Subcutaneous adipose tissue (tissue), 4 donors: ENCODE data around the gene PATJ. TPM values are rescaled to one million over a fixed set of nuclear protein-coding genes. Genes with fewer than 3 reads are reported as not detected.

Experiments used
- CTCF ChIP-seq: fragments of 450-650 bp; IDR thresholded peaks from one replicate; pipeline ENCODE4 v1.5.1; 2016; ENCODE audit warnings: low read depth, mild to moderate bottlenecking, control low read depth, antibody characterized with exemption, moderate library complexity
- total RNA-seq, 4 donors: library from RNA; depleted of rRNA; stranded (reverse); fragments of >200 nt; gene quantifications; one replicate each; pipeline ENCODE4 v1.1.0, GENCODE V29; 2016

The PATJ gene
- total RNA-seq, 4 donors from 2014 or later: 12.2 to 21.6 (median 19.1) TPM

GRCh38 chr1:61784726-61785125 lies 42.4 kb downstream of the PATJ start:
- no peak for TF ChIP-seq CTCF

- TF ChIP-seq CTCF: no peak
Measured at GRCh38 chr1:61790837-61791236, 48.6 kb downstream of the PATJ start.

- no peak for TF ChIP-seq CTCF
Measured at GRCh38 chr1:61797045-61797755, 54.9 kb downstream of the PATJ start.

GRCh38 chr1:61807606-61808140 lies 65.4 kb downstream of the PATJ start:
- TF ChIP-seq CTCF: no peak

GRCh38 chr1:61808321-61808720 lies 66.0 kb downstream of the PATJ start:
- no peak for TF ChIP-seq CTCF

GRCh38 chr1:61808968-61809367 lies 66.7 kb downstream of the PATJ start:
- TF ChIP-seq CTCF: no peak

- TF ChIP-seq CTCF: no peak
Measured at GRCh38 chr1:61812916-61813315, 70.6 kb downstream of the PATJ start.
